Caco-2 (cell line): ENCODE results near the gene CD226. TPM values are rescaled to one million over a fixed set of nuclear protein-coding genes. Genes with fewer than 3 reads are reported as not detected.

Experiments used
- BruUV-seq: library from RNA; stranded (reverse); fragments of 400-500 nt; replicated peaks from 2 replicates; lab custom pipeline; 2021; lab: Mats Ljungman, UMichigan
- CTCF ChIA-PET: fragments of 300-600 bp; sonication (Branson Sonifier 250); formaldehyde crosslinking; loops from one replicate; lab custom pipeline; 2022; ENCODE audit warnings: antibody characterized with exemption; lab: Charles Lee
- POLR2A ChIA-PET: fragments of 300-600 bp; sonication (Branson Sonifier 250); formaldehyde crosslinking; loops from one replicate; lab custom pipeline; 2022; ENCODE audit warnings: antibody characterized with exemption; lab: Charles Lee
- DNase-seq, 2 experiments: peaks; one replicate each; pipeline versions ENCODE4 v3.0.0 to v3.0.0-alpha.2; 2020 to 2022
- H3K27me3 ChIP-seq: replicated peaks from 2 replicates; pipeline ENCODE4 v1.6.0; 2011; ENCODE audit warnings: low read length; ENCODE audit not compliant: control insufficient read depth, insufficient read depth
- H3K36me3 ChIP-seq: 2 replicates; pipeline ENCODE4 v1.5.1; 2011; ENCODE audit warnings: low read length; ENCODE audit not compliant: control insufficient read depth, insufficient read depth
- H3K4me1 ChIP-seq: fragments of 250-450 bp; sonication (Bioruptor Pico); 2 replicates; pipeline ENCODE4 v1.5.1; 2020; ENCODE audit warnings: mild to moderate bottlenecking
- H3K4me3 ChIP-seq: 2 replicates; pipeline ENCODE4 v1.5.1; 2011; ENCODE audit warnings: low read depth, mild to moderate bottlenecking, control low read depth, low read length
- H3K9me3 ChIP-seq: fragments of 250-450 bp; sonication (Bioruptor Pico); 2 replicates; pipeline ENCODE4 v1.5.1; 2020; ENCODE audit warnings: mild to moderate bottlenecking, moderate library complexity
- H3K27ac Mint-ChIP-seq: one replicate; pipeline ENCODE4 v1.8.0; 2022; ENCODE audit warnings: mixed read lengths; ENCODE audit not compliant: unreplicated experiment
- H3K27me3 Mint-ChIP-seq: one replicate; pipeline ENCODE4 v1.8.0; 2022; ENCODE audit warnings: mixed read lengths; ENCODE audit not compliant: insufficient read depth, unreplicated experiment
- H3K36me3 Mint-ChIP-seq: one replicate; pipeline ENCODE4 v1.8.0; 2022; ENCODE audit warnings: mild to moderate bottlenecking, mixed read lengths; ENCODE audit not compliant: insufficient read depth, unreplicated experiment
- H3K4me1 Mint-ChIP-seq: one replicate; pipeline ENCODE4 v1.8.0; 2022; ENCODE audit warnings: low read depth, mixed read lengths; ENCODE audit not compliant: unreplicated experiment
- H3K4me3 Mint-ChIP-seq: one replicate; pipeline ENCODE4 v1.8.0; 2022; ENCODE audit warnings: mild to moderate bottlenecking, moderate library complexity, mixed read lengths; ENCODE audit not compliant: unreplicated experiment
- H3K9me3 Mint-ChIP-seq: one replicate; pipeline ENCODE4 v1.8.0; 2022; ENCODE audit warnings: mixed read lengths; ENCODE audit not compliant: unreplicated experiment
- CTCF ChIP-seq, 2 experiments: fragments of 200-600 bp in 1 of 2; IDR thresholded peaks; 1 replicate in 1 of 2; 2 replicates in 1 of 2; pipeline versions ENCODE4 v1.5.1 to v1.8.0; 2011 to 2022; ENCODE audit warnings: antibody characterized with exemption in 1 of 2, control low read depth in 1 of 2, inconsistent platforms in 1 of 2, low read depth in 1 of 2, low read length in 1 of 2, mild to moderate bottlenecking in 1 of 2, moderate library complexity in 1 of 2; ENCODE audit not compliant: insufficient read depth in 1 of 2, severe bottlenecking in 1 of 2, unreplicated experiment in 1 of 2
- intact Hi-C: fragments of 100-400 bp; cut with micrococcal nuclease; formaldehyde crosslinking; loops from one replicate; pipeline ENCODE4 v1.10.0; 2022; ENCODE audit not compliant: unreplicated experiment
- total RNA-seq: library from RNA; stranded (reverse); gene quantifications from 2 replicates; pipeline ENCODE4 v1.2.3, GENCODE V29; 2022

CD226 gene
- total RNA-seq, 1 experiment from 2014 or later: 0.02 TPM

GRCh38 chr18:69946608-69947155, 991 bp downstream of the CD226 start:
- POLR2A ChIA-PET: no interaction called here
- H3K4me1 ChIP-seq: no peaks in the 10 kb centered on the region
- H3K4me3 ChIP-seq: no peak overlapping the region
- Mint-ChIP-seq H3K36me3 (no peaks in the 10 kb centered on the region), H3K4me3 (no peak overlapping the region), H3K27ac (no peak overlapping the region), H3K4me1 (no peaks in the 10 kb centered on the region), H3K27me3 (no peaks in the 10 kb centered on the region), H3K9me3 (no peaks in the 10 kb centered on the region)
- H3K9me3 ChIP-seq: no peaks in the 10 kb centered on the region
- CTCF ChIA-PET: no interaction called here
- intact Hi-C loops: no loop called here
- no peak for DNase-seq
- no TSS peak for BruUV-seq
- no peaks in the 10 kb centered on the region for H3K27me3 ChIP-seq
- no peak for TF ChIP-seq CTCF (IDR thresholded peaks at IDR 0.05; ENCODE audit: insufficient read depth in 1 of 2, low read depth in 1 of 2, low read length in 1 of 2, severe bottlenecking in 1 of 2, unreplicated experiment in 1 of 2)
- no peaks in the 10 kb centered on the region for H3K36me3 ChIP-seq

- H3K27me3 Mint-ChIP-seq: no peaks in the 10 kb centered on the region
- H3K9me3 Mint-ChIP-seq: no peaks in the 10 kb centered on the region
- Histone ChIP-seq H3K4me3 (no peak overlapping the region), H3K27me3 (no peaks in the 10 kb centered on the region), H3K4me1 (no peaks in the 10 kb centered on the region), H3K9me3 (no peaks in the 10 kb centered on the region), H3K36me3 (no peaks in the 10 kb centered on the region)
- CTCF ChIA-PET: no interaction called here
- POLR2A ChIA-PET: no interaction called here
- TF ChIP-seq CTCF (IDR thresholded peaks at IDR 0.05; ENCODE audit: insufficient read depth in 1 of 2, low read depth in 1 of 2, low read length in 1 of 2, severe bottlenecking in 1 of 2, unreplicated experiment in 1 of 2): no peak
- no TSS peak for BruUV-seq
- no peaks in the 10 kb centered on the region for H3K4me1 Mint-ChIP-seq
- H3K36me3 Mint-ChIP-seq: no peaks in the 10 kb centered on the region
- intact Hi-C loops: no loop called here
- no peak for DNase-seq
- no peak overlapping the region for H3K4me3 Mint-ChIP-seq
- H3K27ac Mint-ChIP-seq: no peak overlapping the region
These were observed 2.2 kb downstream of the CD226 start for GRCh38 chr18:69945220-69946114.

DNA sequence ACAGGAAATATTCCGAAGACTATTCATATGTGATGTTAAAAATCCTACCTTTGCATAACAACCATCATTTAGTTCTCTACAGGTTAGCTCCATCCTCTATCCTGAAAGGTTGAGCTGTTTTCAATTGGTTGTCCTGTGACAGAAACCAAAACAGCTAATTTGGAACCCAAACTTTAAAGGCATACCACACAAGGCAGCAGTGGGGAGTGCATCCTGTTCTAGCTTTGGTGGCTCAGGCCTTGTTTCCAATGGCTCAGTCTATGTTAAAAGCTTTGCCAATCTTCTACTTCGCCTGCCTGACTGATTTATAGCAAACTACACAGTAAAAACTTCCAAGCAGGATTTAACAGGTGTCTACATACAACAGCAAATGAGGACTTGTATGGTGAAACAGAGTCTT, 3.2 kb downstream of the CD226 start:
- H3K4me1 Mint-ChIP-seq: no peaks in the 10 kb centered on the region
- Histone ChIP-seq H3K36me3 (no peaks in the 10 kb centered on the region), H3K4me1 (no peaks in the 10 kb centered on the region), H3K27me3 (no peaks in the 10 kb centered on the region), H3K4me3 (no peak overlapping the region), H3K9me3 (no peaks in the 10 kb centered on the region)
- CTCF ChIA-PET: no interaction called here
- POLR2A ChIA-PET: no interaction called here
- TF ChIP-seq CTCF (IDR thresholded peaks at IDR 0.05; ENCODE audit: insufficient read depth in 1 of 2, low read depth in 1 of 2, low read length in 1 of 2, severe bottlenecking in 1 of 2, unreplicated experiment in 1 of 2): no peak
- intact Hi-C loops: no loop called here
- no peaks in the 10 kb centered on the region for H3K9me3 Mint-ChIP-seq
- H3K27me3 Mint-ChIP-seq: no peaks in the 10 kb centered on the region
- no peak overlapping the region for H3K4me3 Mint-ChIP-seq
- H3K36me3 Mint-ChIP-seq: no peaks in the 10 kb centered on the region
- H3K27ac Mint-ChIP-seq: no peak overlapping the region
- no TSS peak for BruUV-seq
- no peak for DNase-seq
